A549 (cell line): ENCODE results near the gene RABIF.

Source experiments
- EP300 ChIP-seq, 2 experiments: fragments of >200 bp; sonication (Bioruptor Twin); formaldehyde crosslinking; IDR thresholded peaks; 2 replicates in 1 of 2; 3 replicates in 1 of 2; pipeline ENCODE4 v1.6.1; 2016 to 2017
- TF ChIP-seq, protein P1 (sequence below): IDR thresholded peaks from 2 replicates; pipeline ENCODE4 v1.6.1; 2012
- TF ChIP-seq, protein P2 (sequence below): fragments of 200-600 bp; sonication (generic); IDR thresholded peaks from 2 replicates; pipeline ENCODE4 v1.6.1; 2016; ENCODE audit warnings: antibody characterized with exemption, mild to moderate bottlenecking, moderate library complexity
- TF ChIP-seq, protein P3 (sequence below): fragments of >200 bp; sonication (Bioruptor Twin); formaldehyde crosslinking; IDR thresholded peaks from 3 replicates; pipeline ENCODE4 v1.5.1; 2016

DNA sequence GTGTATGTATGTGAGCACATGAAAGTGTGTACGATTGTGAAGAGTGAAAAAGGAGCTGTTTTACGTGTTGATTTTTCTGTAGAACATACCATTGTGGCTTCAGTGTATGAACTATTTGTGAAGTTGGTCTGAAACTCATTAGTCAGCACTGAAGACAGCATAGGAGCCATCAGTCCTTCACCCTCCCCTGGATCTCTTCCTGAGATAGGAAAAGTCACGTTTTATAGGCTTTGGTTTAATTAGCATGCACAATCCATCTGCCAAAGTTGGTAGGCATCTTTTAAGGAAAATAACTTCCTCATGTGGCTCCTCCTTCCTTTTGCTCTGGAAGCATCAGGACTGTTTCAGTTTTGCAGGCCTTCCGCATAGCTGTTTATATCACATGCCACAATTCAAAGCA, 1.4 kb upstream of the RABIF start:
- TF ChIP-seq, protein P1, sequence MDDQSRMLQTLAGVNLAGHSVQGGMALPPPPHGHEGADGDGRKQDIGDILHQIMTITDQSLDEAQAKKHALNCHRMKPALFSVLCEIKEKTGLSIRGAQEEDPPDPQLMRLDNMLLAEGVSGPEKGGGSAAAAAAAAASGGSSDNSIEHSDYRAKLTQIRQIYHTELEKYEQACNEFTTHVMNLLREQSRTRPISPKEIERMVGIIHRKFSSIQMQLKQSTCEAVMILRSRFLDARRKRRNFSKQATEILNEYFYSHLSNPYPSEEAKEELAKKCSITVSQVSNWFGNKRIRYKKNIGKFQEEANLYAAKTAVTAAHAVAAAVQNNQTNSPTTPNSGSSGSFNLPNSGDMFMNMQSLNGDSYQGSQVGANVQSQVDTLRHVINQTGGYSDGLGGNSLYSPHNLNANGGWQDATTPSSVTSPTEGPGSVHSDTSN = no peak
- TF ChIP-seq, protein P2, sequence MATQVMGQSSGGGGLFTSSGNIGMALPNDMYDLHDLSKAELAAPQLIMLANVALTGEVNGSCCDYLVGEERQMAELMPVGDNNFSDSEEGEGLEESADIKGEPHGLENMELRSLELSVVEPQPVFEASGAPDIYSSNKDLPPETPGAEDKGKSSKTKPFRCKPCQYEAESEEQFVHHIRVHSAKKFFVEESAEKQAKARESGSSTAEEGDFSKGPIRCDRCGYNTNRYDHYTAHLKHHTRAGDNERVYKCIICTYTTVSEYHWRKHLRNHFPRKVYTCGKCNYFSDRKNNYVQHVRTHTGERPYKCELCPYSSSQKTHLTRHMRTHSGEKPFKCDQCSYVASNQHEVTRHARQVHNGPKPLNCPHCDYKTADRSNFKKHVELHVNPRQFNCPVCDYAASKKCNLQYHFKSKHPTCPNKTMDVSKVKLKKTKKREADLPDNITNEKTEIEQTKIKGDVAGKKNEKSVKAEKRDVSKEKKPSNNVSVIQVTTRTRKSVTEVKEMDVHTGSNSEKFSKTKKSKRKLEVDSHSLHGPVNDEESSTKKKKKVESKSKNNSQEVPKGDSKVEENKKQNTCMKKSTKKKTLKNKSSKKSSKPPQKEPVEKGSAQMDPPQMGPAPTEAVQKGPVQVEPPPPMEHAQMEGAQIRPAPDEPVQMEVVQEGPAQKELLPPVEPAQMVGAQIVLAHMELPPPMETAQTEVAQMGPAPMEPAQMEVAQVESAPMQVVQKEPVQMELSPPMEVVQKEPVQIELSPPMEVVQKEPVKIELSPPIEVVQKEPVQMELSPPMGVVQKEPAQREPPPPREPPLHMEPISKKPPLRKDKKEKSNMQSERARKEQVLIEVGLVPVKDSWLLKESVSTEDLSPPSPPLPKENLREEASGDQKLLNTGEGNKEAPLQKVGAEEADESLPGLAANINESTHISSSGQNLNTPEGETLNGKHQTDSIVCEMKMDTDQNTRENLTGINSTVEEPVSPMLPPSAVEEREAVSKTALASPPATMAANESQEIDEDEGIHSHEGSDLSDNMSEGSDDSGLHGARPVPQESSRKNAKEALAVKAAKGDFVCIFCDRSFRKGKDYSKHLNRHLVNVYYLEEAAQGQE = no peak
- TF ChIP-seq, protein P3, sequence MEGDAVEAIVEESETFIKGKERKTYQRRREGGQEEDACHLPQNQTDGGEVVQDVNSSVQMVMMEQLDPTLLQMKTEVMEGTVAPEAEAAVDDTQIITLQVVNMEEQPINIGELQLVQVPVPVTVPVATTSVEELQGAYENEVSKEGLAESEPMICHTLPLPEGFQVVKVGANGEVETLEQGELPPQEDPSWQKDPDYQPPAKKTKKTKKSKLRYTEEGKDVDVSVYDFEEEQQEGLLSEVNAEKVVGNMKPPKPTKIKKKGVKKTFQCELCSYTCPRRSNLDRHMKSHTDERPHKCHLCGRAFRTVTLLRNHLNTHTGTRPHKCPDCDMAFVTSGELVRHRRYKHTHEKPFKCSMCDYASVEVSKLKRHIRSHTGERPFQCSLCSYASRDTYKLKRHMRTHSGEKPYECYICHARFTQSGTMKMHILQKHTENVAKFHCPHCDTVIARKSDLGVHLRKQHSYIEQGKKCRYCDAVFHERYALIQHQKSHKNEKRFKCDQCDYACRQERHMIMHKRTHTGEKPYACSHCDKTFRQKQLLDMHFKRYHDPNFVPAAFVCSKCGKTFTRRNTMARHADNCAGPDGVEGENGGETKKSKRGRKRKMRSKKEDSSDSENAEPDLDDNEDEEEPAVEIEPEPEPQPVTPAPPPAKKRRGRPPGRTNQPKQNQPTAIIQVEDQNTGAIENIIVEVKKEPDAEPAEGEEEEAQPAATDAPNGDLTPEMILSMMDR = no peak
- no peak for TF ChIP-seq EP300 (IDR thresholded peaks at IDR 0.05)
